ENCODE results near the gene SBNO2.

Gene SBNO2

GRCh38 chr19:1080360-1081161, 93.5 kb downstream of the SBNO2 start:
- DNase-seq, result peak; percentile 14
- peaks cover 4% of the 10 kb centered on the region; the same call in 1 of the 2 replicates for H3K4me1 ChIP-seq
- H3K27me3 ChIP-seq, result peaks cover 16% of the 10 kb centered on the region
- H3K4me3 ChIP-seq (ENCODE audit: low read depth, low read length), result no peak overlapping the region
- H3K36me3 ChIP-seq, result no peaks in the 10 kb centered on the region
- no peak for TF ChIP-seq CTCF (IDR thresholded peaks at IDR 0.05; ENCODE audit: low read depth, low read length)
- H3K9me3 ChIP-seq, result no peaks in the 10 kb centered on the region

- no peak overlapping the region for H3K4me3 ChIP-seq (ENCODE audit: low read depth, low read length)
- H3K4me1 ChIP-seq, result peaks cover 4% of the 10 kb centered on the region; the same call in 1 of the 2 replicates
- DNase-seq, result peak; percentile 72
- H3K36me3 ChIP-seq, result no peaks in the 10 kb centered on the region
- 0 out of 2 replicates have a peak, but pooled peaks have one; percentile 13 for TF ChIP-seq CTCF (IDR thresholded peaks at IDR 0.05; ENCODE audit: low read depth, low read length)
- H3K9me3 ChIP-seq, result no peaks in the 10 kb centered on the region
- peaks cover 7% of the 10 kb centered on the region for H3K27me3 ChIP-seq
Measured at GRCh38 chr19:1079566-1080111, 94.4 kb downstream of the SBNO2 start.

DNA sequence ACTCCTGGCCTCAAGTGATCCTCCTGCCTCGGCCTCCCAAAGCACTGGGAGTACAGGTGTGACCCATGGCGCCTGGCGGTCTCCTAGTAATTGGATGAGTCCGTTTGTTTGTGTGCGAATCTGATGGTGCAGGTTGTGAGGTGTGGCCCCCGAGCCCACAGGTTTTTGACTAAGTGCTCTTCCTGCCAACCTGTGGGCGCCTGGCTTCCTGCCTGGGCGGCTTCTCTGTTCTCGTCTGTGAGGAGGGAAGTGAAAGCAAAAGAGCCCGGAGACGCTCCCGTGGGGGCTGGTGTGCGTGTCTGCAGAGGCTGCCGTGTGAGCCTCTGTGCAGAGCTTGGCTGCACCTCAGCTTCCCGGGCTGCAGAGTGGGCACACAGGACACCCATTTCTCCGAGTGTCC, 97.1 kb downstream of the SBNO2 start:
- Histone ChIP-seq H3K4me3 (ENCODE audit: low read depth, low read length) (no peak overlapping the region), H3K4me1 (0 out of 2 replicates have a peak, but pooled peaks cover 4% of the 10 kb centered on the region), H3K27me3 (peaks cover 8% of the 10 kb centered on the region), H3K9me3 (no peaks in the 10 kb centered on the region), H3K36me3 (no peaks in the 10 kb centered on the region)
- TF ChIP-seq CTCF (IDR thresholded peaks at IDR 0.05; ENCODE audit: low read depth, low read length), result no peak
- DNase-seq, result peak; percentile 14

DNA sequence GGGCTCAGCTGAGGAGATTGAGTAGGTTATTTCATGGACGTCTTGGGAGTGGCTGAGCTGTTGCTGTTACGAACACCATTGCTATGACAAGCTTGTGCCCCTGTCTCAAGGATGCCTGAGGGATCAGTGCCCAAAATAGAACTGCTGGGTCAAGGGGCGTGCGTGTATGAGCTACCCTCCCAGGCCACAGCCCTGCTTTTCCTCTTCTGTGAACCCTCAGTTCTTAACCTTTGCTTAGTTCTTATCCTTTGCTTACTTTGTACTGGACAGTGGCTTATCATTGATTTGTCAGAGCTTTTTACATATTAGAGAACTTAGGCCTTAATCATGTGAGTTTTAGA, 98.1 kb downstream of the SBNO2 start:
- Histone ChIP-seq H3K36me3 (no peaks in the 10 kb centered on the region), H3K9me3 (0 out of 2 replicates have a peak, but pooled peaks cover under 1% of the 10 kb centered on the region), H3K27me3 (peaks cover 18% of the 10 kb centered on the region), H3K4me1 (0 out of 2 replicates have a peak, but pooled peaks cover 4% of the 10 kb centered on the region), H3K4me3 (ENCODE audit: low read depth, low read length) (no peak overlapping the region)
- TF ChIP-seq CTCF (IDR thresholded peaks at IDR 0.05; ENCODE audit: low read depth, low read length), result no peak
- no peak for DNase-seq

- Histone ChIP-seq H3K36me3 (no peaks in the 10 kb centered on the region), H3K4me3 (ENCODE audit: low read depth, low read length) (peak overlapping the region; percentile 65), H3K9me3 (peaks cover 4% of the 10 kb centered on the region; the same call in 1 of the 2 replicates), H3K27me3 (peaks cover 28% of the 10 kb centered on the region), H3K4me1 (0 out of 2 replicates have a peak, but pooled peaks cover 4% of the 10 kb centered on the region)
- peak; percentile 95 for DNase-seq
- TF ChIP-seq CTCF (IDR thresholded peaks at IDR 0.05; ENCODE audit: low read depth, low read length), result no peak
Measured at GRCh38 chr19:1074544-1075283, 99.4 kb downstream of the SBNO2 start.

Measured in BE2C (cell line).